IMR-90 (cell line): ENCODE measurements around the gene FIGLA. TPM values are rescaled to one million over a fixed set of nuclear protein-coding genes. Genes with fewer than 3 reads are reported as not detected.

Experiments
- ATAC-seq: fragments of 200-7000 bp; cut with Tn5 transposase; 2 replicates; pipeline ENCODE4 v1.9.1; 2020; ENCODE audit warnings: low read depth, mild to moderate bottlenecking, moderate library complexity
- BruUV-seq: library from RNA; stranded (reverse); fragments of 400-500 nt; replicated peaks from 2 replicates; lab custom pipeline; 2021; lab: Mats Ljungman, UMichigan
- CTCF ChIA-PET: fragments of 300-600 bp; formaldehyde crosslinking; extraction: SDS; loops from one replicate; lab custom pipeline; 2021; ENCODE audit warnings: antibody characterized with exemption; lab: Yijun Ruan, JAX
- POLR2A ChIA-PET: fragments of 300-600 bp; sonication (Branson Sonifier 250); formaldehyde crosslinking; loops from one replicate; lab custom pipeline; 2022; ENCODE audit warnings: antibody characterized with exemption; ENCODE audit not compliant: unreplicated experiment; lab: Charles Lee
- DNase-seq: peaks from one replicate; pipeline ENCODE4 v3.0.0; 2013
- H2AFZ ChIP-seq: replicated peaks from 2 replicates; pipeline ENCODE3; 2013; ENCODE audit warnings: low read length, mild to moderate bottlenecking; ENCODE audit not compliant: poor library complexity
- H2AK5ac ChIP-seq: 2 replicates; pipeline ENCODE4 v1.6.1; 2013; ENCODE audit warnings: low read depth, low read length, inconsistent platforms
- H2AK9ac ChIP-seq: replicated peaks from 2 replicates; pipeline ENCODE3; 2013; ENCODE audit warnings: mild to moderate bottlenecking, low read depth, low read length, moderate library complexity; ENCODE audit not compliant: poor library complexity
- H2BK120ac ChIP-seq: 2 replicates; pipeline ENCODE4 v1.6.1; 2013; ENCODE audit warnings: low read depth, low read length, inconsistent platforms
- H2BK15ac ChIP-seq: 3 replicates; pipeline ENCODE4 v1.6.1; 2013; ENCODE audit warnings: low read depth, low read length, inconsistent platforms
- H2BK20ac ChIP-seq: 2 replicates; pipeline ENCODE4 v1.6.1; 2013; ENCODE audit warnings: low read depth, mild to moderate bottlenecking, inconsistent platforms, low read length, moderate library complexity
- H2BK5ac ChIP-seq: 2 replicates; pipeline ENCODE4 v1.6.1; 2013; ENCODE audit warnings: mild to moderate bottlenecking, low read depth, low read length, inconsistent platforms; ENCODE audit not compliant: poor library complexity, severe bottlenecking
- H3K14ac ChIP-seq: replicated peaks from 2 replicates; pipeline ENCODE4 v1.6.1; 2013; ENCODE audit warnings: low read depth, low read length, inconsistent platforms
- H3K18ac ChIP-seq: 2 replicates; pipeline ENCODE4 v1.6.1; 2013; ENCODE audit warnings: low read depth, low read length, control low read depth
- H3K23ac ChIP-seq: 2 replicates; pipeline ENCODE4 v1.6.1; 2013; ENCODE audit warnings: low read depth, low read length, inconsistent platforms
- H3K27ac ChIP-seq: 2 replicates; pipeline ENCODE4 v1.5.1; 2013; ENCODE audit warnings: mild to moderate bottlenecking, control low read depth, low read length; ENCODE audit not compliant: insufficient read depth
- H3K27me3 ChIP-seq: 2 replicates; pipeline ENCODE4 v1.6.1; 2013; ENCODE audit warnings: low read length; ENCODE audit not compliant: control insufficient read depth, insufficient read depth
- H3K36me3 ChIP-seq: 2 replicates; pipeline ENCODE4 v1.6.1; 2013; ENCODE audit warnings: low read length, mixed read lengths; ENCODE audit not compliant: control insufficient read depth, insufficient read depth
- H3K4ac ChIP-seq: 2 replicates; pipeline ENCODE4 v1.6.1; 2013; ENCODE audit warnings: low read depth, low read length, inconsistent platforms
- H3K4me1 ChIP-seq: 2 replicates; pipeline ENCODE4 v1.6.1; 2013; ENCODE audit warnings: low read length, mixed read lengths; ENCODE audit not compliant: control insufficient read depth, insufficient read depth
- H3K4me2 ChIP-seq: 2 replicates; pipeline ENCODE4 v1.6.1; 2013; ENCODE audit warnings: low read depth, mild to moderate bottlenecking, control low read depth, low read length, moderate library complexity
- H3K4me3 ChIP-seq: 2 replicates; pipeline ENCODE4 v1.5.1; 2013; ENCODE audit warnings: low read depth, mild to moderate bottlenecking, control low read depth, low read length, moderate library complexity; ENCODE audit not compliant: insufficient read depth
- H3K56ac ChIP-seq: 2 replicates; pipeline ENCODE4 v1.6.1; 2013; ENCODE audit warnings: low read length, inconsistent platforms; ENCODE audit not compliant: insufficient read depth; ENCODE audit errors: extremely low read depth
- H3K79me1 ChIP-seq, 2 experiments: 2 replicates each; pipeline ENCODE4 v1.6.1; 2013; ENCODE audit warnings: low read length in 2 of 2, inconsistent platforms in 1 of 2, low read depth in 1 of 2
- H3K9ac ChIP-seq: 2 replicates; pipeline ENCODE4 v1.6.1; 2013; ENCODE audit warnings: low read depth, low read length, control low read depth
- H3K9me1 ChIP-seq: 2 replicates; pipeline ENCODE4 v1.6.1; 2013; ENCODE audit warnings: low read length, inconsistent platforms; ENCODE audit not compliant: insufficient read depth
- H3K9me3 ChIP-seq: 2 replicates; pipeline ENCODE4 v1.6.1; 2013; ENCODE audit warnings: low read length; ENCODE audit not compliant: control insufficient read depth, insufficient read depth
- H4K20me1 ChIP-seq: 2 replicates; pipeline ENCODE4 v1.6.1; 2013; ENCODE audit warnings: low read length, inconsistent platforms; ENCODE audit not compliant: insufficient read depth
- H4K5ac ChIP-seq: 2 replicates; pipeline ENCODE4 v1.6.1; 2013; ENCODE audit warnings: mild to moderate bottlenecking, low read depth, low read length, control low read depth
- H4K8ac ChIP-seq, 2 experiments: 2 replicates each; pipeline ENCODE4 v1.6.1; 2013; ENCODE audit warnings: low read depth in 2 of 2, low read length in 2 of 2, control low read depth in 1 of 2, inconsistent platforms in 1 of 2
- H4K91ac ChIP-seq: 2 replicates; pipeline ENCODE4 v1.6.1; 2013; ENCODE audit warnings: low read depth, low read length, inconsistent platforms; ENCODE audit not compliant: insufficient read depth
- BHLHE40 ChIP-seq: fragments of 150-350 bp; IDR thresholded peaks from 2 replicates; pipeline ENCODE4 v1.6.1; 2016; ENCODE audit warnings: mild to moderate bottlenecking, low read depth, low read length
- CHD1 ChIP-seq: IDR thresholded peaks from 2 replicates; pipeline ENCODE4 v1.6.1; 2012; ENCODE audit warnings: low read depth, low read length, improper control_type of control experiment
- FOS ChIP-seq: fragments of 150-350 bp; IDR thresholded peaks from 2 replicates; pipeline ENCODE4 v1.6.1; 2016; ENCODE audit warnings: low read depth, low read length
- MAFK ChIP-seq: IDR thresholded peaks from 2 replicates; pipeline ENCODE4 v1.6.1; 2012; ENCODE audit warnings: low read depth, low read length, improper control_type of control experiment
- MAZ ChIP-seq: IDR thresholded peaks from 2 replicates; pipeline ENCODE4 v1.6.1; 2012; ENCODE audit warnings: low read depth, mild to moderate bottlenecking, low read length, improper control_type of control experiment, moderate library complexity, borderline replicate concordance
- MXI1 ChIP-seq: IDR thresholded peaks from 2 replicates; pipeline ENCODE4 v1.6.1; 2012; ENCODE audit warnings: low read depth, mild to moderate bottlenecking, low read length, moderate library complexity, borderline replicate concordance
- NFE2L2 ChIP-seq: fragments of 150-350 bp; IDR thresholded peaks from 2 replicates; pipeline ENCODE4 v1.6.1; 2016; ENCODE audit warnings: low read depth, mild to moderate bottlenecking, low read length
- POLR2A ChIP-seq: IDR thresholded peaks from 2 replicates; pipeline ENCODE4 v1.6.1; 2012; ENCODE audit warnings: mild to moderate bottlenecking, low read depth, low read length
- RAD21 ChIP-seq: IDR thresholded peaks from 2 replicates; pipeline ENCODE4 v1.6.1; 2012; ENCODE audit warnings: low read length, improper control_type of control experiment
- RCOR1 ChIP-seq: IDR thresholded peaks from 2 replicates; pipeline ENCODE4 v1.6.1; 2012; ENCODE audit warnings: mild to moderate bottlenecking, low read length, improper control_type of control experiment; ENCODE audit not compliant: insufficient replicate concordance
- RFX5 ChIP-seq: IDR thresholded peaks from 2 replicates; pipeline ENCODE4 v1.8.0; 2012; ENCODE audit warnings: low read depth, mild to moderate bottlenecking, low read length, moderate library complexity
- SMC3 ChIP-seq: fragments of 150-350 bp; IDR thresholded peaks from 2 replicates; pipeline ENCODE4 v1.6.1; 2016; ENCODE audit warnings: low read depth, mild to moderate bottlenecking, antibody characterized with exemption, low read length, moderate library complexity
- WGBS, 2 experiments: methylation state at CpG; one replicate each; pipeline versions ENCODE4 v1.1.5 to v1.1.7; 2013; ENCODE audit warnings: missing lambda C conversion rate in 2 of 2; ENCODE audit not compliant: insufficient read length in 1 of 2; ENCODE audit errors: extremely low coverage in 2 of 2; 5-methylcytosine and 5-hydroxymethylcytosine counted together
- dilution Hi-C: fragments of 300-500 bp; cut with HindIII; formaldehyde crosslinking; loops from one replicate; pipeline ENCODE4 v1.14.3; 2018; ENCODE audit warnings: low sequenced_read_pairs; ENCODE audit not compliant: unreplicated experiment
- in situ Hi-C: fragments of 300-500 bp; cut with MboI; formaldehyde crosslinking; loops from 3 replicates; pipeline ENCODE4 v1.14.3; 2019; ENCODE audit warnings: low sequenced_read_pairs, inconsistent platforms, mixed read lengths
- intact Hi-C: fragments of 100-400 bp; cut with micrococcal nuclease; formaldehyde crosslinking; loops from 2 replicates; pipeline ENCODE4 v1.10.0; 2022
- polyA plus RNA-seq, 3 experiments: library from polyadenylated mRNA; depleted of rRNA; stranded (reverse); fragments of >200 nt; gene quantifications; 2 replicates each; pipeline ENCODE4 v1.2.3, GENCODE V29; 2012; ENCODE audit warnings: low replicate concordance in 1 of 3
- total RNA-seq: library from RNA; depleted of rRNA; stranded (reverse); fragments of >200 nt; gene quantifications from 2 replicates; pipeline ENCODE4 v1.2.3, GENCODE V29; 2012
- TF ChIP-seq, protein P1 (sequence below): conservative IDR thresholded peaks from 2 replicates; pipeline ENCODE4 v1.5.1; 2012; ENCODE audit warnings: mild to moderate bottlenecking, low read depth, low read length, improper control_type of control experiment
- TF ChIP-seq, protein P2 (sequence below): fragments of 150-350 bp; IDR thresholded peaks from 2 replicates; pipeline ENCODE4 v1.6.1; 2016; ENCODE audit warnings: low read depth, mild to moderate bottlenecking, low read length, moderate library complexity, borderline replicate concordance
- TF ChIP-seq, protein P3 (sequence below): fragments of 150-350 bp; IDR thresholded peaks from 2 replicates; pipeline ENCODE4 v1.6.1; 2017; ENCODE audit warnings: mild to moderate bottlenecking, antibody characterized with exemption, low read length, low read depth

FIGLA gene
- total and polyA plus RNA-seq, 2 of the 4 experiments (the other 2 are of a cell fraction), result not detected

DNA sequence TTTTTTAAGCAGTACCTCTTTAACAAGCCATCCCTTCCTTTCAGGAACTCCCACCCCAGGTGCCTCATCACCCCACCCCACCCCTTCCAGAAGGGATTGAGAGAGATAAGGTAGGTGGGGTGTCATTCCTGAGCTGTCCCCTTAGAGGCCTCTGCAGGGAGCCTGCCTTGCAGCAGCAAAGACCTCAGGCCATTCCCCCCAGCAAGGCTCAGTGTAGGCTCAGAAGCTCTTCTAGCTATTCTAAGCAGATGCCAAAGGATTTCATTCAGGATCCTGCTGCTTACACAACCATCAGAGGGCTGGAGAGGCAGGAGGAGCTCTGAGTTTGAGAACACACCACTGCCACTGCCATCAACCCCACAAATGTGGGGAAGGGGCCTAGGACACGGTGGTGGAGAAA lies 5.8 kb upstream of the FIGLA start:
- Histone ChIP-seq H2AFZ (no peak overlapping the region), H2BK120ac (no peak overlapping the region), H3K4ac (no peak overlapping the region), H3K36me3 (no peaks in the 10 kb centered on the region), H2BK15ac (no peak overlapping the region), H3K18ac (no peak overlapping the region), H4K91ac (no peak overlapping the region), H3K9me1 (no peaks in the 10 kb centered on the region), H3K14ac (no peak overlapping the region), H3K27ac (no peak overlapping the region), H3K4me2 (no peak overlapping the region), H4K8ac (no peak overlapping the region), H3K79me1 (no peaks in the 10 kb centered on the region), H3K9me3 (no peaks in the 10 kb centered on the region), H2AK5ac (no peak overlapping the region), H3K9ac (no peak overlapping the region), H2BK5ac (no peak overlapping the region), H3K27me3 (peaks cover 7% of the 10 kb centered on the region), H3K56ac (no peak overlapping the region), H2BK20ac (no peak overlapping the region), H3K4me3 (no peak overlapping the region), H4K5ac (no peak overlapping the region), H4K20me1 (no peaks in the 10 kb centered on the region), H2AK9ac (no peak overlapping the region), H3K23ac (no peak overlapping the region), H3K4me1 (no peaks in the 10 kb centered on the region)
- intact Hi-C loops (no loop called here), dilution Hi-C loops (no loop called here), in situ Hi-C loops (no loop called here)
- CTCF ChIA-PET, result no interaction called here
- BruUV-seq, result no TSS peak
- ATAC-seq (no peak), DNase-seq (no peak)
- POLR2A ChIA-PET, result no interaction called here
- no CpG with 5 or more reads among the region's 1 CpG for WGBS, 2 experiments
- TF ChIP-seq MAFK, result no peak
- no peak for TF ChIP-seq BHLHE40
- TF ChIP-seq POLR2A, result no peak
- no peak for TF ChIP-seq RCOR1
- TF ChIP-seq, protein P1, sequence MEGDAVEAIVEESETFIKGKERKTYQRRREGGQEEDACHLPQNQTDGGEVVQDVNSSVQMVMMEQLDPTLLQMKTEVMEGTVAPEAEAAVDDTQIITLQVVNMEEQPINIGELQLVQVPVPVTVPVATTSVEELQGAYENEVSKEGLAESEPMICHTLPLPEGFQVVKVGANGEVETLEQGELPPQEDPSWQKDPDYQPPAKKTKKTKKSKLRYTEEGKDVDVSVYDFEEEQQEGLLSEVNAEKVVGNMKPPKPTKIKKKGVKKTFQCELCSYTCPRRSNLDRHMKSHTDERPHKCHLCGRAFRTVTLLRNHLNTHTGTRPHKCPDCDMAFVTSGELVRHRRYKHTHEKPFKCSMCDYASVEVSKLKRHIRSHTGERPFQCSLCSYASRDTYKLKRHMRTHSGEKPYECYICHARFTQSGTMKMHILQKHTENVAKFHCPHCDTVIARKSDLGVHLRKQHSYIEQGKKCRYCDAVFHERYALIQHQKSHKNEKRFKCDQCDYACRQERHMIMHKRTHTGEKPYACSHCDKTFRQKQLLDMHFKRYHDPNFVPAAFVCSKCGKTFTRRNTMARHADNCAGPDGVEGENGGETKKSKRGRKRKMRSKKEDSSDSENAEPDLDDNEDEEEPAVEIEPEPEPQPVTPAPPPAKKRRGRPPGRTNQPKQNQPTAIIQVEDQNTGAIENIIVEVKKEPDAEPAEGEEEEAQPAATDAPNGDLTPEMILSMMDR, result no peak
- TF ChIP-seq FOS, result no peak
- TF ChIP-seq SMC3, result no peak
- TF ChIP-seq, protein P2, sequence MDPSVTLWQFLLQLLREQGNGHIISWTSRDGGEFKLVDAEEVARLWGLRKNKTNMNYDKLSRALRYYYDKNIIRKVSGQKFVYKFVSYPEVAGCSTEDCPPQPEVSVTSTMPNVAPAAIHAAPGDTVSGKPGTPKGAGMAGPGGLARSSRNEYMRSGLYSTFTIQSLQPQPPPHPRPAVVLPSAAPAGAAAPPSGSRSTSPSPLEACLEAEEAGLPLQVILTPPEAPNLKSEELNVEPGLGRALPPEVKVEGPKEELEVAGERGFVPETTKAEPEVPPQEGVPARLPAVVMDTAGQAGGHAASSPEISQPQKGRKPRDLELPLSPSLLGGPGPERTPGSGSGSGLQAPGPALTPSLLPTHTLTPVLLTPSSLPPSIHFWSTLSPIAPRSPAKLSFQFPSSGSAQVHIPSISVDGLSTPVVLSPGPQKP, result no peak
- TF ChIP-seq, protein P3, sequence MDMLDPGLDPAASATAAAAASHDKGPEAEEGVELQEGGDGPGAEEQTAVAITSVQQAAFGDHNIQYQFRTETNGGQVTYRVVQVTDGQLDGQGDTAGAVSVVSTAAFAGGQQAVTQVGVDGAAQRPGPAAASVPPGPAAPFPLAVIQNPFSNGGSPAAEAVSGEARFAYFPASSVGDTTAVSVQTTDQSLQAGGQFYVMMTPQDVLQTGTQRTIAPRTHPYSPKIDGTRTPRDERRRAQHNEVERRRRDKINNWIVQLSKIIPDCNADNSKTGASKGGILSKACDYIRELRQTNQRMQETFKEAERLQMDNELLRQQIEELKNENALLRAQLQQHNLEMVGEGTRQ, result no peak
- no peak for TF ChIP-seq RAD21
- TF ChIP-seq MAZ, result no peak
- no peak for TF ChIP-seq MXI1
- TF ChIP-seq NFE2L2, result no peak
- no peak for TF ChIP-seq RFX5
- no peak for TF ChIP-seq CHD1
